ENCODE results near the gene EMD. TPM values are rescaled to one million over a fixed set of nuclear protein-coding genes. Genes with fewer than 3 reads are reported as not detected.

EMD gene
- total RNA-seq, 1 donor from 2014 or later, result 17.2 TPM

DNA sequence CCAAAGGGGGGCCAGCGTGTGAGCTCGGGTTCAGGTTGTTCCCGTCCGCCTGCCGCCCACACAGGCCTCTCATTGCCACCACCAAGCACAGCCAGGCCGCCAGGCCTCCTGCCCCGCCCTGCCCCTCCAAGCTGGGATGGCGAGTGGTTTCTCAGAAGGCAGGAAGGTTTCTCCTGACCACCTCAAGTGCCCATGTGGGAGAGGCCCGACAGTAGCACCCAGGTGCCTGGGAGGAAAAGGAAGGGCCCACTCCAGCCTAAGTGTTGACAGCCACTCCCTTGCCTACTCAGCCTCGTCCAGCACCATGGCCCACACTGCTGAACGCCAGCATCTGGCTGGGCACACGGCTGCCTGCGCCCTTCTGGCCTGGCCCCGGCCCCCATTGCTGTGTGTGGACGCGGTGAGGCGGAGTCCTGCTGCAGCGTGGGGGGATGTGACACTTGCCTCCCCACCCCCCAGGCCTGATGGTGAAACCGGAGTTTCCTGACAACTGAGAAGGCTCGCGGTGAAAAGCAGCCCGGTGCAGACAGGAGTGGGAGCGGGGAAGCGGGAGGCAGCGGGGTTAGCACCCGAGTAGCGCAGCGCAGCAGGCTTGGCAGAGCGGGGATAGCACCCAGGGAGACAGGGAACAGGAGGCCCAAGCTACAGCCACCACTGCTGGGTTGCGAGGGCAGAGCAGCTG lies 23.9 kb upstream of the EMD start:
- no peak for DNase-seq

DNA sequence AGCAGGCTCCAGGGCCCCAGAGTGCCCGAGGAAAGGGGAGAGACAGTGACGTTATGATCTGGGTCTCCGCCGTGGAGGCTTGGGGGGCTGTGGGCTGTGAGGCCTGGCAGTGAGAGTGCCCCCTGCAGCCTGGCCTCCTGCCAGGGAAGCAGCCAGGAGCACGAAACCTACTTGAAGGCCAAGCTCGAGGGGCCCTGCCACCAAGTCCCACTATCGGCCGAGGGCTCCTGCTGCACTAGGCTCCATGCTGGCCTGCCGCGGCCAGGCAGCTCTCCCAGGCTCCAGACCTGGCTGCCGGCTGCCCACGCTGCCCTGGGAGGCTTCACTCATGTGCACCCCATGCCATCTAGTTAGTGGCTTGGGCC lies 23.3 kb upstream of the EMD start:
- DNase-seq, result no peak

DNA sequence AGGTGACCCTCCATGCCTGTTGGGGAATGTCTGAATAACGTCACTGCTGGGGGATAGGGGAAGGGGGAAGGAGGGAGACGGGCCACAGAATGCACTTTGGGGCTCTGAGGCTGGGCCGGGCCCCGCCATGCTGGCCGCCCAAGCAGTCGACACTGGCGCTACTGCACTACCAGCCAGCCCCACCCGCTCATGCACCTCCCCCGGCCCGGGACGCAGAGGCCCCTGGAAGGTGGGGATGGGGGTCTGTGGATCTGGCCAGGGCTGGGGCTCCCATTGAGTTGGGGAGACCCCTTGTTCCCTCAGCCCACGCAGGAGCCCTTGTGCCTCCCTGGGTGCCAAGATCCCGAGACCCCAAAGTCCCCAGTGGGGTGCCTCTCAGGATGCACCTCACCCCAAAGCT lies 22.5 kb upstream of the EMD start:
- no peak for DNase-seq

GRCh38 chrX:154357205-154357604 lies 21.9 kb upstream of the EMD start:
- DNase-seq, result no peak

DNA sequence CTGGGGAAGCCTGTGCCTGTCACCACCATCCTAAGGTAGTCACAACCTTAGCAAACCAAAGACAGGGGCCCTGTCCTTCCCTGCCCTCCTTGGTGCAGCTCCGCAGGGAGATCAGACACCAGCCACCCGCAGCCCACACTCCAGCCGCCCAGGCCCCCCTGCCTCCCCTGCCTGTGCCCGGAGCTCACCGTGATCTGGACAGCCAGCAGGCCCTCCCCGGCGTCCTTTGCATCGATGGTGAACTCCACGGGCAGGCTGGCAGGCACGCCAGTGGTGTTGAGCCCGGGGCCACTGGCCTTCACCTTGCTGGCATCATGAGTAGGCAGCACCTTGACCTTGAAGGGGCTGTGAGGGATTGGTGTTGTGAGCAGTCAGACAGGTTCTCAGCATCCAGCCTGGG lies 21.1 kb upstream of the EMD start:
- DNase-seq, result no peak

DNA sequence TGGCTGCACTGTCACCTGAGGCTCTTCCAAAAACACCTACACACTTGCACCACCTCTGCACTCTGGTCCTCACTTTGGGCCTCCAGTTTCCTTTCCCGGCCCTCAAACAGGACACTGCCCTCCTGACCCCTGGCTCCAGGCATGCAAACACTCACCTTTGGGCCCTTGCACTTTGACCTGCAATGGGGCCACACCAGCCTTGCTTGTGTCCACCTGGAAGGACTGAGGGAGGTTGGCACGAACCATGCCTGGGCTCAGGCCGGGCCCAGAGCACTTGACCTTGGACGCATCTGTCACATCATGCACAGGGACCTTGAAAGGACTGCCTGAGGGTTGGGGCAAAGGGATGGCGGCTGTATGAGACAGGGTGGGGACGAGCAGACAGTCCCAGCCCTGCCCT lies 20.3 kb upstream of the EMD start:
- no peak for DNase-seq

GRCh38 chrX:154359362-154360154 lies 19.5 kb upstream of the EMD start:
- DNase-seq, result no peak

- no peak for DNase-seq
These were observed 18.9 kb upstream of the EMD start for GRCh38 chrX:154360155-154360713.

DNA sequence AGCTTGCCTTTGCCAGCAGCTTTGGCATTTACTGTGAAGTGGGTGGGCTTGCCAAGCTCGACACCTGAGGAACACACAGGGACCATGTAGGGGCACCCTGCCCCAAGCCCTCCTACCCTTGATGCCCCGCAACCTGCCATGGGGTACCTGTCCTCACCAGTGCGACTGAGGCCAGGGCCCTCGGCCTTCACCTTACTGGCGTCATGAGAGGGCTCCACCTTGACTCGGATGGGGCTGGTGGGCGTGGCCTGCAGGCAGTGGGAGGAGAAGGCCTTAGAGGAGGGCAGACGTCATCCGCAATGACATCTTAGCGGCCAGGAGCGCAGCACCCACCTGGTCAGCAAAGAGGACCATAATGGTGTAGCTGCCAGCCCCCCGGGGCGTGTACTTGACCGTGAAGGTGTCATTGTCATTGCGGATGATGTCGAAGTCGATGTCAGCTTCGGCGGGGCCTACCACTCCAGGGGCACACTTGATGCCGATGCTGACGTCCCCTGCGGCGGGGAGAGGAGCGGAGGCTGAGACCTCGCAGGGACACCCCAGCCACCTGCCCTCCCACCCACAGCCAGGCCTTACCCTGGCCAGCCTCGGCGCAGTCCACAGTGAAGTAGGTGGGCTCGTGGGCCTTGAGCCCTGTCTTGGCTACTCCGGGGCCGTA lies 16.9 kb upstream of the EMD start:
- no peak for DNase-seq

DNA sequence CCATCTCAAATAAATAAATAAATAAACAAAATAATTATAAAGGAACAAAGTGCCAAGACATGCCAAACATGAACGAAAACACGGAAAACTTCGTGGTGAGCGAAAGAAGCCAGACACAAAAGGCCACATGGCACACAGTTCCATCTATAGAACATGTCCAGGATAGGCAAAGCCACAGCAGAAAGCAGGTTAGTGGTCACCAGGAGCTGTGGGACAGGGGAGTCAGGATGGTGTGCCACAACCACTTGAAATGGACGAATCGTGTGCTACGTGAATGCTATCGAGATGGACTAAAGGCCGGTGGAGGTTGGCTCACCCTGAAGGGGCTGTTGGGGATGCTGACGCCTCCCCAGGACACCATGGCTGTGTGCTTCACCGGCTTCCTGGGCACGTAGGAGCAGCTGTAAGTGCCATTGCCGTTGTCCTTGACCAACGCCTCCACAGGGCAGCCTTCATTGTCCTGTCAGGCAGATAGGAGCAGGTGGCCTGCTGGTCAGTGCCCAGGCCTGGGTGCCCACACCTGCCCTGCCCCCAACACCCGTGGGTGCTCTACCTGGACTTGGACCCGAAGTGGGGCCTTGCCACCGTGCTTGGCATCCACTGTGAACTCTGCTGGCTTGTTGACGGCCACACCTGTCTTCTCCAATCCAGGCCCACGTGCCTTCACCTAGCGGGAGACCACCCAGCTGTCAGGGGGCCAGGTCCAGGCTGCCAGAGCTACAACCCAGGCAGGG lies 15.2 kb upstream of the EMD start:
- no peak for DNase-seq

DNA sequence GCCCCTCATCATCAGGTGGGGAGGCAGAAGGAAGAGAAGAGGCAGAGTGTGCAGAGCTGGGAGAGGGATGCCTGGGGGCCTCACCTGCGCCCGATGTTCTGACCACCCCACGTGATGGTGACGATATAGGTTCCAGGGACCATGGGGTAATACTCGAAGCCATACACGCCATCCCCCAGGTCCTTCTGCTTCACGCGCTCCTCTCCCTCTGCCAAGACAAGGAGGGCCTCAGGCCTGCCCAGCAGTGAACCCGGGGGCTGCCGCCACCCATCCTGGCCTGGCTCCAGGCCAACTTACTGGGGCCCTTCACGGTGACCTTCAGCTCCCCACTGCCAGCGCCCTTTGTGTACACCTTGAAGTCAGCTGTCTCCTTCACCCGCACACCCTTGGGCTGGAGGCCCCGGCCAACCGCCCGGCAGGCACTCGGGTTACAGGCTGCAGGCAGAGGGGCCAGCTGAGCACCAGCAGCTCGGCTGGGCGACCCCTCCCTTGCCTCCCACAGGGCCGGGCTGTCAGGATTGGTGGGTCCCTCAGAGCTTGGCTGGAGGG lies 14.0 kb upstream of the EMD start:
- no peak for DNase-seq

DNA sequence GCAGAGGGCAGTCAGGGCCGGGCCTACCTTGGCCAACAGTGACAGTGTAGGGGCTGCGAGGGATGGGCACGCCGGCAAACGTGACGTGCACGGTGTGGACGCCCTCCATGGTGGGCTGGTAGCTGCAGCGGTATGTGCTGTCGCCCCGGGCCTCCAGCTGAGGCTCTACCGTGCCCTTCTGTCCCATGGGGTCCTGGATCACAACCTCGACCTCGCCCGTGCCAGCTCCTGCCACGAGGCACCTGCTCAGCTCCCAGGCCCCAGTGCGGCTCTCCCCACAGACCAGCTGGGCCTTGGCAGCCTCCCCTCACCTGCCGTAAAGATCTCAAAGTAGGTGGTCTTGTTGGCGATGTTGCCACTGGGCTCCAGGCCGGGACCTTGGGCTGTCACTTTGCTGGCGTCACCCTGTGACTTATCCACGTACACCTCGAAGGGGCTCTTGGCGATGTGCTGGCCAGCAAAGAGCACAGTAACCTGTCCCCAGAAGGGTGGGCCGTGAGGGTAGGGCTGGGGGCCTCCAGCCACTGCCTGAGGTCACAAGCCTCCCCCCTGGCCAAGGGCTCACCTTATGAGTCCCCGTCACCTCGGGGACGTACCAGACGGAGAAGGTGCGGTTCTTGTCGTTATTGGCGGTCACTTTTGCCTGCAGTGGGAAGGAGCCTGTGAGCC lies 13.0 kb upstream of the EMD start:
- no peak for DNase-seq

DNA sequence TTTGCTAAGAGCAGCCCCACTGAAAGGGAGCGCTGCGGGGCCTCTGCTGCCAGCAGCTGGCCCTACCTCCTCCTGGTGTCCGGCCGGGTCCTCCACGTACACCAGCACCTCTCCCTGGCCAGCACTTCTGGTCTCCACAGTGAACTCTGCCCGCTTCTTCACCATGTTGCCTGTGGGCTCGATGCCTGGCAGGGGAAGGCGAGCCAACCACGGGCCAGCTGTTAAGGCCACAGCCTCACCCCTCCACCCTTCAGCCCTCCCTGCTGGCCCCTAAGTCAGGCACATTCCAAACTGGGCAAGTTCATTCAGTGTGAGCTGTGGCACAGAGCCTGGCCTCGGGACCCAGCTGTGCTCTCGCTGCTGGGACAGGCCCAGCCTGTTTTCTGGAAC lies 12.4 kb upstream of the EMD start:
- DNase-seq, result peak; percentile 15

- no peak for DNase-seq
These were observed 11.4 kb upstream of the EMD start for GRCh38 chrX:154367474-154368308.

DNA sequence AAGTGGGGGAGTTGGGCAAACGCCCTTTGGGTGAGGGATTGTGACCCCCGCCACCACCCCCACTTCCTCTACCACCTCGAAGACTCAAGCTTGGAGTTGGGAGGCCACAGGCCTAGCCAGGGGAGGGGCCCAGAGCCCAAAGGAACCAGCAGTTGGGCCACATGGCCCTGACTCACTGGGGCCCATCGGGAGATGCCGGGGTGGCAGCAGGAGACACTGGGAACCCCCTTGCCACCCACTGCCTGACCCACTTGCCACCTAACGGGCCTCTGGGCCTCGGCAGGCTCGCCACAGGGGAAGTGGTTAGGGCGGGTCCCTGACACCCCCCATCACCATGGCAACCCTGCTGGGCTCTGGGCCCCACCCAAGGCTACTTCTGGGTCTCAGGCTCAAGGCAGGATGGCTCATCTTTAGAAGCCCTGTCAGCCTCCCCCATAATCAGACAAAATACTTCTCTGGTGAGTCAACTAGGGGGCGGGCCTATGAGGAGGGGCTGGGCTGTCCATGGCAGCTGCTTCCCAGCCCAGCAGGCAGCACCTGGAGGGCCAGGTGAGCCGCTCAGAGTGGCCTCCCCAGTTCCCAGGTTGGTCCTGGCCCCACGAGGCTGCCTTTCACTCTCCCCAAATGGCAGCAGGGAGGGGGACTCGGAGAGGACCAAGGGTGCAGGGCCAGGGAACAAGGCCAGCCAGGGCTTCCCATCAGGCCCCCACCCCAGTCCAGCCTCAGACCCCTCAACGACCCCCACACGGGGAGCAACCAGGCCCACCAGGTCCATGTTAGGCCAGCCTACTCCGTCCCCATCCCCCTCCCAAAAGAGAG lies 10.3 kb upstream of the EMD start:
- no peak for DNase-seq

GRCh38 chrX:154369449-154370299 lies 9.4 kb upstream of the EMD start:
- DNase-seq, result peak; percentile 25

DNA sequence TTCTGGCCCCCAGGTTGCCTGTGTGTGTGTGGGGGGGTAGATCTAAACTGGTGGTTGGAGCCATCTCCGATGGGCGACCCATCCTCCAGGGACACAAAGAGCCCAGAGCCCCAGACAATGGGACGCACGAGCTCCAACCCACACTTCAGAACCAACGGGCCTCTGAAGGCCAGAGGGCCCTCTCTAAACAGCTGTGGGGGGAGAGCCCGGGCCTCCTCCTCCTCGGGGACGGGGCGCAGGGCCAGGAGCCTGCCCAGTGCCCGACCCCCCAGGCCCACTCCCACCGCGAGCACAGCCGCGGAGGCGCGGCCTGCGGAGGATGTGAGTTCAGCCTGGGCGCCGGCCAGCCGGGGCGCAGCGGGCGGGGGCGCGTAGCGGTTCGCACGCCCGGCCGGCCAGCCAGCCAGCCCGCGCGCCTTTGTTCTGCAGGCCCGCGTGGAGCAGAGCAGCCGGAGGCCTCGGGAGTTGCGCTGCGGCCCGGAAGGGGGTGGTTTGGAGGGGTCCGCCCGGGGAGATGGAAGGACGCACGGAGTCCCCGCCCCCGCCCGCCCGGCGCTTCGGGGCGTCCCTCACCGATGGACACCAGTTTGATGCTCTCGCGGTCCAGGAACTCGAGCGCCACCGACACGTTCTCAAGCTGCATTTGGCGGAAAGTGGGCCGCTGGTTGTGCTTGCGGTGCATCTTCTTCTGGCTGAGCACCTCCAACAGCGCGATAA lies 8.6 kb upstream of the EMD start:
- no peak for DNase-seq
